Loucy (cell line): ENCODE results near the gene KCNV2.

ENCODE experiments used
- H2AFZ ChIP-seq: fragments of 200-600 bp; sonication (generic); 2 replicates; pipeline ENCODE4 v1.6.0; 2016; ENCODE audit warnings: antibody characterized with exemption, mild to moderate bottlenecking, low read length, moderate library complexity
- H3F3A ChIP-seq: fragments of 200-600 bp; 2 replicates; pipeline ENCODE4 v1.6.0; 2016; ENCODE audit warnings: antibody characterized with exemption, low read depth, mild to moderate bottlenecking
- H3K27me3 ChIP-seq: fragments of 200-600 bp; sonication (generic); 2 replicates; pipeline ENCODE4 v1.6.1; 2014; ENCODE audit warnings: low read length, mild to moderate bottlenecking; ENCODE audit not compliant: insufficient read depth, poor library complexity, severe bottlenecking
- H3K36me3 ChIP-seq: fragments of 200-600 bp; sonication (generic); 2 replicates; pipeline ENCODE4 v1.6.1; 2016; ENCODE audit warnings: low read length; ENCODE audit not compliant: insufficient read depth
- H3K4me1 ChIP-seq: fragments of 200-600 bp; sonication (generic); 2 replicates; pipeline ENCODE4 v1.5.1; 2014; ENCODE audit warnings: low read length, mild to moderate bottlenecking; ENCODE audit not compliant: insufficient read depth, poor library complexity, severe bottlenecking
- H3K4me2 ChIP-seq: fragments of 200-600 bp; sonication (generic); 2 replicates; pipeline ENCODE4 v1.6.0; 2014; ENCODE audit warnings: antibody characterized with exemption, low read length, low read depth, mild to moderate bottlenecking; ENCODE audit not compliant: poor library complexity, severe bottlenecking
- H3K4me3 ChIP-seq: fragments of 200-600 bp; sonication (generic); 2 replicates; pipeline ENCODE4 v1.5.1; 2014; ENCODE audit warnings: low read length, mild to moderate bottlenecking, mixed read lengths; ENCODE audit not compliant: poor library complexity, severe bottlenecking
- H3K79me2 ChIP-seq: fragments of 200-600 bp; sonication (generic); 2 replicates; pipeline ENCODE4 v1.6.1; 2014; ENCODE audit warnings: low read length; ENCODE audit not compliant: insufficient read depth
- H3K9ac ChIP-seq: fragments of 200-600 bp; sonication (generic); 2 replicates; pipeline ENCODE4 v1.6.0; 2014; ENCODE audit warnings: mild to moderate bottlenecking, low read depth, low read length, moderate library complexity; ENCODE audit not compliant: poor library complexity, severe bottlenecking
- H3K9me2 ChIP-seq: fragments of 200-600 bp; sonication (generic); replicated peaks from 2 replicates; pipeline ENCODE4 v1.6.1; 2016; ENCODE audit warnings: low read depth, low read length, mixed read lengths
- H3K9me3 ChIP-seq: fragments of 200-600 bp; sonication (generic); 2 replicates; pipeline ENCODE4 v1.6.1; 2014; ENCODE audit warnings: mild to moderate bottlenecking, antibody characterized with exemption, low read length, low read depth; ENCODE audit not compliant: insufficient read depth
- H4K20me1 ChIP-seq: fragments of 200-600 bp; sonication (generic); 2 replicates; pipeline ENCODE4 v1.6.0; 2014; ENCODE audit warnings: antibody characterized with exemption, low read length, mild to moderate bottlenecking; ENCODE audit not compliant: insufficient read depth, poor library complexity, severe bottlenecking
- EZH2phosphoT487 ChIP-seq: fragments of 200-600 bp; IDR thresholded peaks from 2 replicates; pipeline ENCODE4 v1.6.1; 2018; ENCODE audit warnings: antibody characterized with exemption, mild to moderate bottlenecking, moderate library complexity, borderline replicate concordance
- TF ChIP-seq, protein P1 (sequence below): fragments of 200-600 bp; sonication (generic); conservative IDR thresholded peaks from 2 replicates; pipeline ENCODE4 v1.5.1; 2014; ENCODE audit warnings: mild to moderate bottlenecking, antibody characterized with exemption, low read length

Gene KCNV2

DNA sequence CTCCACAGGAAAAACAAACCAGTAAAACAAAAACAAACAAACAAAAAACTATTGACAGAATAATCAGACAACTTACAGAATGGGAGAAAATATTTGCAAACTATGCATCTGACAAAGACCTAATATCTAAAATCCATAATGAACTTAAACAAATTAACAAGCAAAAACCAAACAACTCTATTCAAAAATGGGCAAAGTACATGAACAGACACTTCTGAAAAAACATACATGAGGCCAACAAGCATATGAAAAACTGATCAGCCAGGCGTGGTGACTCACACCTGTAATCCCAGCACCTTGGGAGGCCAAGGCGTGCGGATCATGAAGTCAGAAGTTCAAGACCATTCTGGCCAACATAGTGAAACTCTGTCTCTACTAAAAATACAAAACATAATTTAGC is 60.1 kb downstream of the KCNV2 start:
- peaks cover 12% of the 10 kb centered on the region; the same call in 1 of the 2 replicates for H3K9me3 ChIP-seq
- no peak overlapping the region for H3K4me3 ChIP-seq
- H3F3A ChIP-seq = no peaks in the 10 kb centered on the region
- no peak for TF ChIP-seq EZH2phosphoT487
- TF ChIP-seq, protein P1, sequence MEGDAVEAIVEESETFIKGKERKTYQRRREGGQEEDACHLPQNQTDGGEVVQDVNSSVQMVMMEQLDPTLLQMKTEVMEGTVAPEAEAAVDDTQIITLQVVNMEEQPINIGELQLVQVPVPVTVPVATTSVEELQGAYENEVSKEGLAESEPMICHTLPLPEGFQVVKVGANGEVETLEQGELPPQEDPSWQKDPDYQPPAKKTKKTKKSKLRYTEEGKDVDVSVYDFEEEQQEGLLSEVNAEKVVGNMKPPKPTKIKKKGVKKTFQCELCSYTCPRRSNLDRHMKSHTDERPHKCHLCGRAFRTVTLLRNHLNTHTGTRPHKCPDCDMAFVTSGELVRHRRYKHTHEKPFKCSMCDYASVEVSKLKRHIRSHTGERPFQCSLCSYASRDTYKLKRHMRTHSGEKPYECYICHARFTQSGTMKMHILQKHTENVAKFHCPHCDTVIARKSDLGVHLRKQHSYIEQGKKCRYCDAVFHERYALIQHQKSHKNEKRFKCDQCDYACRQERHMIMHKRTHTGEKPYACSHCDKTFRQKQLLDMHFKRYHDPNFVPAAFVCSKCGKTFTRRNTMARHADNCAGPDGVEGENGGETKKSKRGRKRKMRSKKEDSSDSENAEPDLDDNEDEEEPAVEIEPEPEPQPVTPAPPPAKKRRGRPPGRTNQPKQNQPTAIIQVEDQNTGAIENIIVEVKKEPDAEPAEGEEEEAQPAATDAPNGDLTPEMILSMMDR = no peak
- H3K36me3 ChIP-seq = peaks cover 35% of the 10 kb centered on the region; the same call in 1 of the 2 replicates
- no peaks in the 10 kb centered on the region for H4K20me1 ChIP-seq
- no peaks in the 10 kb centered on the region for H3K79me2 ChIP-seq
- no peak overlapping the region for H3K4me2 ChIP-seq
- no peaks in the 10 kb centered on the region for H3K4me1 ChIP-seq
- no peak overlapping the region for H3K9ac ChIP-seq
- H3K27me3 ChIP-seq = no peaks in the 10 kb centered on the region
- no peak overlapping the region for H2AFZ ChIP-seq
- no peaks in the 10 kb centered on the region for H3K9me2 ChIP-seq

DNA sequence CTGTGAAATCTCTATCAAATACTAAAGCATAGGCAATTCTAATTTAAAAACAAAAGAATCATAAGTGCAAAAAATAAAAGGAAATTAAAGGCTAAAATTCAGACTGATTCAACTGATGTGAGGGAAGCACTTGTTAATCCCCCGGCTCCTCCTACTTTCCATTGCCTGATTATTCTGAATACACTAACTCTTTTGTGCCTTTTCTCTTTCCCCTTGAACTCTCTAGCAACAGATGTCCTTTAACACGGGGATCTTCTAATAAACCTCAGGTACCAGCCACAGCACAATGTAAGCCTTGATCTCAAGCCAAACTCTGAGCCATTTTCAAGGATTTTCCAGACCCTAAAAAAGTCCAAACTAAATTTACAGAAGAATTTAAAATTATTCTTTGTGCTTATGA is 61.5 kb downstream of the KCNV2 start:
- no peak for TF ChIP-seq EZH2phosphoT487
- TF ChIP-seq, protein P1 = no peak
- no peaks in the 10 kb centered on the region for H3F3A ChIP-seq
- H3K79me2 ChIP-seq = no peaks in the 10 kb centered on the region
- H2AFZ ChIP-seq = no peak overlapping the region
- H3K4me1 ChIP-seq = no peaks in the 10 kb centered on the region
- no peak overlapping the region for H3K4me2 ChIP-seq
- peaks cover 24% of the 10 kb centered on the region; the same call in 1 of the 2 replicates for H3K36me3 ChIP-seq
- H3K4me3 ChIP-seq = no peak overlapping the region
- H3K9me3 ChIP-seq = peaks cover 6% of the 10 kb centered on the region; the same call in 1 of the 2 replicates
- no peaks in the 10 kb centered on the region for H3K9me2 ChIP-seq
- no peaks in the 10 kb centered on the region for H3K27me3 ChIP-seq
- no peak overlapping the region for H3K9ac ChIP-seq
- H4K20me1 ChIP-seq = no peaks in the 10 kb centered on the region
